ENCODE results near the gene UQCRC1. TPM values are rescaled to one million over a fixed set of nuclear protein-coding genes. Genes with fewer than 3 reads are reported as not detected.

The UQCRC1 gene
- total RNA-seq, 1 experiment from 2014 or later: 323 TPM

DNA sequence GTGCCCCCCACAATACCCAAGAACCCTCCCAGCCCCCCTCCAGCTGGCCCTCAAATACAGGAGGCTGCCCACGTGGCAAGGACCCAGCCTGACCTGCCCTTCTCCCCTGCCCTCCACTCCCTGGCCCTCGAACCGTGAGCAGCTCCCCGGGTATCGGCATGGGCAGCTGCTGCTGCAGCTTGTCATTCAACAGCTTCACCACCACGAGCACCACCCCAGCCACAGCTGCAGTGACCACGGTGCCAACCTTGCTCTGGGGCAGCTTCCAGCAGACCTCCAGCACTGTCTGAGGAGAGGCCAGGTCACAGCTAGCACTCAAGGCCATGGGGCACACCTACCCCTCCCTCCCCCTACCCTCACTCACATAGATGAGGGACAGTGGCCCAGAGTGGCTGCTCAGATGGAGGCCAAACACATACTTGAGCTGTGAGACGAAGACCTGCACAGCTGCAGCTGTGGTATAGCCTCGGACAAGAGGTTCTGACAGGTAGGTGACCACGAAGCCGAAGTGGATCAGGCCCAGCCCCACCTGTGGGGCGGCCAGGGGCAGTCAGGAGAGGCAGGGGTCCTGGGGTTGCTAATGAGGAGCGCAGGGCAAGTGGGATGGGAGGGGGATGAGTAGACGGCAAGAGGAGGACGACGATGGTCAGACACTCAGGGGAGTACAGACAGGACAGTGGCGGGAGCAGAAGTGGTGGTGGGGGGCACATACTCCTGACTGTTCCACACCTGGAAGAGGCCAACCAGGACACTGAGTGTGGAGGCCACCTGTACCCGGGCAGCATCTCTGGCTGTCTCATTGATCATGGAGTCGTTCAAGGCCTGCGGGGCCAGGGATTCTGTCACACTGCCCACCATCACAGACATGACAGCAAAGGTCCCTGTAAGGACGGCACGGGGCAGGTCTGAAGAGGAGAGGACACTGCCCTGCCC lies 22.3 kb upstream of the UQCRC1 start (continued):
- TF ChIP-seq, protein P1, sequence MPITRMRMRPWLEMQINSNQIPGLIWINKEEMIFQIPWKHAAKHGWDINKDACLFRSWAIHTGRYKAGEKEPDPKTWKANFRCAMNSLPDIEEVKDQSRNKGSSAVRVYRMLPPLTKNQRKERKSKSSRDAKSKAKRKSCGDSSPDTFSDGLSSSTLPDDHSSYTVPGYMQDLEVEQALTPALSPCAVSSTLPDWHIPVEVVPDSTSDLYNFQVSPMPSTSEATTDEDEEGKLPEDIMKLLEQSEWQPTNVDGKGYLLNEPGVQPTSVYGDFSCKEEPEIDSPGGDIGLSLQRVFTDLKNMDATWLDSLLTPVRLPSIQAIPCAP (CRISPR knock-in tag; IDR thresholded peaks at IDR 0.05): no peak
- no peak for TF ChIP-seq FOXJ3 (CRISPR knock-in tag; IDR thresholded peaks at IDR 0.05; ENCODE audit: borderline replicate concordance)
- no peak for TF ChIP-seq JAZF1 (CRISPR knock-in tag; IDR thresholded peaks at IDR 0.05)

DNA sequence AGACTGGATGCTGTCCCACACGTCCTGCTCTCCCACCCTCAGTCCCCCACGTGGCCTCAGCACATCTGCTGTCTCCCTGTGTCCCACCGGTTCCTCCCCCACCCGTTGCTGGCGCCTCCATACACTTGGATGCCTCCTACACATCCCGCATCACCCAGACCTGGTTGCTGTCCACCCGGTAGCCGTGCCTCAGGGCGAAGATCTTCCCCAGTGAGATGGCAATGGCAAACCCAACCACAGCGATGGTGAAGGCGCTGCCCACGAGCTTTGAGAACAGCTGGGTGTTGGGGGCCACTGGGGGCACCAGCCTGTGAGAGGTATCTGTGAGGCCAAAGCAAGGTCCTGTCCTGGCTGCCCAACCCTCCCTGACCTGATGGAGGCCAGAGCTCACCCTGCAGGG lies 21.4 kb upstream of the UQCRC1 start:
- POLR2A ChIA-PET: no interaction called here

DNA sequence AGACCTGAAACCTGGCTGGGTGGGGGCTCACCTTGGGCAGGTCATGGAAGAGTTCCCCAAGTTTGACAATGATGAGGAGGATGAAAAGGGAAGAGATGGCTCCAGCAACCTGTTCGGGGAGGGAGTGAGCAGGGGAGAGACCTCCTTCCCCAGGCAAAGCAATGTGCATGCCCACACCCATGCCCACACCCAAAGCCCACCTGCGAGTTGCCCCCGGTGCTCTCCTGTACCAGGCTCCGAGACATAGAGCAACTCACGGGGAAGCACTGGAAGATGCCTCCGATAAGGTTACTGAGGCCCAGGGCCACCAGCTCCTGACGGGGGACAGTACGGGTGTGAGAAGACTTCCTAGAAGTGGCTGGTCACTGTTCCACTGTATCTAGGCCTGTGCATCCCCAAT lies 21.0 kb upstream of the UQCRC1 start:
- Mint-ChIP-seq H3K27me3 (ENCODE audit: low read depth) (no peaks in the 10 kb centered on the region), H3K9me3 (no peaks in the 10 kb centered on the region), H3K36me3 (peaks cover 48% of the 10 kb centered on the region), H3K4me1 (peaks cover 8% of the 10 kb centered on the region), H3K4me3 (no peak overlapping the region), H3K27ac (no peak overlapping the region)
- CTCF ChIA-PET: no interaction called here
- POLR2A ChIA-PET: no interaction called here
- DNase-seq (ENCODE audit: low spot score): no peak
- ATAC-seq: no peak
- TF ChIP-seq ZNF232 (CRISPR knock-in tag; IDR thresholded peaks at IDR 0.05) (no peak), EMX1 (CRISPR knock-in tag; IDR thresholded peaks at IDR 0.05) (no peak), FOXP1 (CRISPR knock-in tag; IDR thresholded peaks at IDR 0.05; ENCODE audit: borderline replicate concordance) (no peak)
- TF ChIP-seq, protein P2, sequence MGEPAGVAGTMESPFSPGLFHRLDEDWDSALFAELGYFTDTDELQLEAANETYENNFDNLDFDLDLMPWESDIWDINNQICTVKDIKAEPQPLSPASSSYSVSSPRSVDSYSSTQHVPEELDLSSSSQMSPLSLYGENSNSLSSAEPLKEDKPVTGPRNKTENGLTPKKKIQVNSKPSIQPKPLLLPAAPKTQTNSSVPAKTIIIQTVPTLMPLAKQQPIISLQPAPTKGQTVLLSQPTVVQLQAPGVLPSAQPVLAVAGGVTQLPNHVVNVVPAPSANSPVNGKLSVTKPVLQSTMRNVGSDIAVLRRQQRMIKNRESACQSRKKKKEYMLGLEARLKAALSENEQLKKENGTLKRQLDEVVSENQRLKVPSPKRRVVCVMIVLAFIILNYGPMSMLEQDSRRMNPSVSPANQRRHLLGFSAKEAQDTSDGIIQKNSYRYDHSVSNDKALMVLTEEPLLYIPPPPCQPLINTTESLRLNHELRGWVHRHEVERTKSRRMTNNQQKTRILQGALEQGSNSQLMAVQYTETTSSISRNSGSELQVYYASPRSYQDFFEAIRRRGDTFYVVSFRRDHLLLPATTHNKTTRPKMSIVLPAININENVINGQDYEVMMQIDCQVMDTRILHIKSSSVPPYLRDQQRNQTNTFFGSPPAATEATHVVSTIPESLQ (CRISPR knock-in tag; IDR thresholded peaks at IDR 0.05): no peak
- TF ChIP-seq, protein P3, sequence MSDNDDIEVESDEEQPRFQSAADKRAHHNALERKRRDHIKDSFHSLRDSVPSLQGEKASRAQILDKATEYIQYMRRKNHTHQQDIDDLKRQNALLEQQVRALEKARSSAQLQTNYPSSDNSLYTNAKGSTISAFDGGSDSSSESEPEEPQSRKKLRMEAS (CRISPR knock-in tag; IDR thresholded peaks at IDR 0.05): no peak
- TF ChIP-seq, protein P4, sequence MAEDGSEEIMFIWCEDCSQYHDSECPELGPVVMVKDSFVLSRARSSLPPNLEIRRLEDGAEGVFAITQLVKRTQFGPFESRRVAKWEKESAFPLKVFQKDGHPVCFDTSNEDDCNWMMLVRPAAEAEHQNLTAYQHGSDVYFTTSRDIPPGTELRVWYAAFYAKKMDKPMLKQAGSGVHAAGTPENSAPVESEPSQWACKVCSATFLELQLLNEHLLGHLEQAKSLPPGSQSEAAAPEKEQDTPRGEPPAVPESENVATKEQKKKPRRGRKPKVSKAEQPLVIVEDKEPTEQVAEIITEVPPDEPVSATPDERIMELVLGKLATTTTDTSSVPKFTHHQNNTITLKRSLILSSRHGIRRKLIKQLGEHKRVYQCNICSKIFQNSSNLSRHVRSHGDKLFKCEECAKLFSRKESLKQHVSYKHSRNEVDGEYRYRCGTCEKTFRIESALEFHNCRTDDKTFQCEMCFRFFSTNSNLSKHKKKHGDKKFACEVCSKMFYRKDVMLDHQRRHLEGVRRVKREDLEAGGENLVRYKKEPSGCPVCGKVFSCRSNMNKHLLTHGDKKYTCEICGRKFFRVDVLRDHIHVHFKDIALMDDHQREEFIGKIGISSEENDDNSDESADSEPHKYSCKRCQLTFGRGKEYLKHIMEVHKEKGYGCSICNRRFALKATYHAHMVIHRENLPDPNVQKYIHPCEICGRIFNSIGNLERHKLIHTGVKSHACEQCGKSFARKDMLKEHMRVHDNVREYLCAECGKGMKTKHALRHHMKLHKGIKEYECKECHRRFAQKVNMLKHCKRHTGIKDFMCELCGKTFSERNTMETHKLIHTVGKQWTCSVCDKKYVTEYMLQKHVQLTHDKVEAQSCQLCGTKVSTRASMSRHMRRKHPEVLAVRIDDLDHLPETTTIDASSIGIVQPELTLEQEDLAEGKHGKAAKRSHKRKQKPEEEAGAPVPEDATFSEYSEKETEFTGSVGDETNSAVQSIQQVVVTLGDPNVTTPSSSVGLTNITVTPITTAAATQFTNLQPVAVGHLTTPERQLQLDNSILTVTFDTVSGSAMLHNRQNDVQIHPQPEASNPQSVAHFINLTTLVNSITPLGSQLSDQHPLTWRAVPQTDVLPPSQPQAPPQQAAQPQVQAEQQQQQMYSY (CRISPR knock-in tag; IDR thresholded peaks at IDR 0.05): no peak
- TF ChIP-seq, protein P5, sequence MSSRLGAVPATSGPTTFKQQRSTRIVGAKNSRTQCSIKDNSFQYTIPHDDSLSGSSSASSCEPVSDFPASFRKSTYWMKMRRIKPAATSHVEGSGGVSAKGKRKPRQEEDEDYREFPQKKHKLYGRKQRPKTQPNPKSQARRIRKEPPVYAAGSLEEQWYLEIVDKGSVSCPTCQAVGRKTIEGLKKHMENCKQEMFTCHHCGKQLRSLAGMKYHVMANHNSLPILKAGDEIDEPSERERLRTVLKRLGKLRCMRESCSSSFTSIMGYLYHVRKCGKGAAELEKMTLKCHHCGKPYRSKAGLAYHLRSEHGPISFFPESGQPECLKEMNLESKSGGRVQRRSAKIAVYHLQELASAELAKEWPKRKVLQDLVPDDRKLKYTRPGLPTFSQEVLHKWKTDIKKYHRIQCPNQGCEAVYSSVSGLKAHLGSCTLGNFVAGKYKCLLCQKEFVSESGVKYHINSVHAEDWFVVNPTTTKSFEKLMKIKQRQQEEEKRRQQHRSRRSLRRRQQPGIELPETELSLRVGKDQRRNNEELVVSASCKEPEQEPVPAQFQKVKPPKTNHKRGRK (CRISPR knock-in tag; IDR thresholded peaks at IDR 0.05; ENCODE audit: borderline replicate concordance): no peak

More for the DNA sequence above, 21.4 kb upstream of the UQCRC1 start:
- no peak overlapping the region for H3K4me3 Mint-ChIP-seq
- CTCF ChIA-PET: no interaction called here
- H3K9me3 Mint-ChIP-seq: no peaks in the 10 kb centered on the region
- ATAC-seq (no peak), DNase-seq (ENCODE audit: low spot score) (no peak)
- H3K36me3 Mint-ChIP-seq: peaks cover 48% of the 10 kb centered on the region
- TF ChIP-seq NR3C1 (CRISPR knock-in tag; conservative IDR thresholded peaks at IDR 0.05; ENCODE audit: low read depth): no peak
- TF ChIP-seq, protein P6, sequence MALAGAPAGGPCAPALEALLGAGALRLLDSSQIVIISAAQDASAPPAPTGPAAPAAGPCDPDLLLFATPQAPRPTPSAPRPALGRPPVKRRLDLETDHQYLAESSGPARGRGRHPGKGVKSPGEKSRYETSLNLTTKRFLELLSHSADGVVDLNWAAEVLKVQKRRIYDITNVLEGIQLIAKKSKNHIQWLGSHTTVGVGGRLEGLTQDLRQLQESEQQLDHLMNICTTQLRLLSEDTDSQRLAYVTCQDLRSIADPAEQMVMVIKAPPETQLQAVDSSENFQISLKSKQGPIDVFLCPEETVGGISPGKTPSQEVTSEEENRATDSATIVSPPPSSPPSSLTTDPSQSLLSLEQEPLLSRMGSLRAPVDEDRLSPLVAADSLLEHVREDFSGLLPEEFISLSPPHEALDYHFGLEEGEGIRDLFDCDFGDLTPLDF (CRISPR knock-in tag; IDR thresholded peaks at IDR 0.05): no peak
- no peak for TF ChIP-seq GRHL2 (CRISPR knock-in tag; IDR thresholded peaks at IDR 0.05; ENCODE audit: insufficient replicate concordance, severe bottlenecking)
- TF ChIP-seq, protein P7, sequence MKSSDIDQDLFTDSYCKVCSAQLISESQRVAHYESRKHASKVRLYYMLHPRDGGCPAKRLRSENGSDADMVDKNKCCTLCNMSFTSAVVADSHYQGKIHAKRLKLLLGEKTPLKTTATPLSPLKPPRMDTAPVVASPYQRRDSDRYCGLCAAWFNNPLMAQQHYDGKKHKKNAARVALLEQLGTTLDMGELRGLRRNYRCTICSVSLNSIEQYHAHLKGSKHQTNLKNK (CRISPR knock-in tag; IDR thresholded peaks at IDR 0.05): no peak
- TF ChIP-seq, protein P8, sequence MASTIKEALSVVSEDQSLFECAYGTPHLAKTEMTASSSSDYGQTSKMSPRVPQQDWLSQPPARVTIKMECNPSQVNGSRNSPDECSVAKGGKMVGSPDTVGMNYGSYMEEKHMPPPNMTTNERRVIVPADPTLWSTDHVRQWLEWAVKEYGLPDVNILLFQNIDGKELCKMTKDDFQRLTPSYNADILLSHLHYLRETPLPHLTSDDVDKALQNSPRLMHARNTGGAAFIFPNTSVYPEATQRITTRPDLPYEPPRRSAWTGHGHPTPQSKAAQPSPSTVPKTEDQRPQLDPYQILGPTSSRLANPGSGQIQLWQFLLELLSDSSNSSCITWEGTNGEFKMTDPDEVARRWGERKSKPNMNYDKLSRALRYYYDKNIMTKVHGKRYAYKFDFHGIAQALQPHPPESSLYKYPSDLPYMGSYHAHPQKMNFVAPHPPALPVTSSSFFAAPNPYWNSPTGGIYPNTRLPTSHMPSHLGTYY (CRISPR knock-in tag; IDR thresholded peaks at IDR 0.05): no peak
- no peaks in the 10 kb centered on the region for H3K27me3 Mint-ChIP-seq (ENCODE audit: low read depth)
- no peak overlapping the region for H3K27ac Mint-ChIP-seq
- peaks cover 8% of the 10 kb centered on the region for H3K4me1 Mint-ChIP-seq

All from WTC11 (cell line).